HG02981 (cell line): ENCODE measurements around the gene PTPRC.

Source experiments
- ATAC-seq: cut with Tn5 transposase; IDR thresholded peaks from one replicate; pipeline ENCODE4 v1.9.1; 2021; ENCODE audit warnings: mild to moderate bottlenecking, moderate library complexity; ENCODE audit not compliant: unreplicated experiment

The PTPRC gene

DNA sequence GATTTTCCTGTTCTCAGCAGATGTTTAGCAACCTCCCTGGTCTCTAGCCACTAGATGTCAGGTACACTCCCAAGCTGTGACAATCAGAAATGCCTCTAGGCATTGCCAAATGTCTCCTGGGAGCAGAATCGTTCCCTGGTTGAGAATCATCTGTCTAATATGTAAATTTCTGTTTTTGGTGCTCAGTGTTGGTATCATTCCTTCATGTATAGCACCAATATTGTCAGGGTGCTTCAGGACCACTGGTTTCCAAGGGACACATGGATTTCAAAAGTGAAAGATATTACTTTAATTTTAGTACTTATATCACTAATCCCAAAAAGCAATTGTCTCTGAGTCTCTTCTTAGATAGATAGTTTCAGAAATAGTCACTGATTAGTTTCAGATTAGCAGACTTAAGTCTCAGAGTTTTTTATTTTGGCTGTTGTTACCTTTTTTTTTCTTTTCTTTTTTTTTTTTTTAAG lies 160.1 kb downstream of the PTPRC start:
- peak; percentile 78 for ATAC-seq

DNA sequence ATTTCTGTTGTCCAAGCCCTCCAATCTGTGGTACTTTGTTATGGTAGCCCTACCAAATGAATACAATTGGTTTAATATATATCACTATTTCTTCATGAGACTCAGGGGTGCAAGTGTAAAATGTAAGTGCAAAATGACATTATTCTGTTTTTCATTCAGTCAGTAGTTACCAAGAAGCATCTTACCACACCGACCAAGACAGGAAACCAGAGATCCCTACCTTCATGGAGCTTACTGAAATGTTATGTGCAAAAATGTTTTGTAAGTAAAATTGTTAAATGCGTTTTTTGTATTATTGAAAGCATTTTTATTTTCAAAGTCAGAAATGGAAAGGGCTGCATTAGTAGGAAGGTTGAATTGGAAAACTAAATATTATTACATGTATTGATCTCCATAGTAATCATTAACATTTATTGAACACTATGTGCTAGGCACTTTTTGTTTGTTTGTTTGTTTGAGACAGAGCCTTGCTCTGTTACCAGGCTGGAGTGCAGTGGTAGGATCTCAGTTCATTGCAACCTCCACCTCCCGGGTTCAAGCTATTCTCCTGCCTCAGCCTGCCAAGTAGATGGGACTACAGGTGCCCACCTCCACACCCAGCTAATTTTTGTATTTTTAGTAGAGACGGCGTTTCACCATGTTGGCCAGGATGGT lies 166.8 kb downstream of the PTPRC start:
- ATAC-seq = no peak

DNA sequence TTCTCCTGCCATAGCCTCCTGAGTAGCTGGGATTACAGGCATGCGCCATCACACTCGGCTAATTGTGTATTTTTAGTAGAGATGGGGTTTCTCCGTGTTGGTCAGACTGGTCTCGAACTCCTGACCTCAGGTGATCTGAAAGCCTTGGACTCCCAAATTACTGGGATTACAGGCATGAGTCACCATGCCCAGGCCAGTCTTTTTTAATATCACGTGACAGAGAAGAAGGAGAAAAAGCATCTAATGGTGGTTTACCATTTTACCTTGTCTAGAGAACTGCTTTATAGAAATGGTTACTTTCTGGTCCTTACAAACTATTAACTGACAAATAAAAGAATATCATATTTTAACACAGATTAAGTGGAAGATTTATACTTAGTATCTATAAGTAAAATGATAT lies 168.0 kb downstream of the PTPRC start:
- no peak for ATAC-seq
